Activated CD8-positive, alpha-beta memory T cell treated with anti-CD3 and anti-CD28 coated beads for 1 hour (primary cell): ENCODE measurements around the gene RPN2.
"Not testable (repeated sequence)": the region's sequence is repeated elsewhere in the genome, so short reads cannot be mapped to it uniquely, and the experiment has no call there.

Experiments used
- DNase-seq, 2 donors: peaks; one replicate each; pipeline ENCODE4 v3.0.0-alpha.2; 2020; ENCODE audit warnings: low read depth in 1 of 2; ENCODE audit errors: extremely low read depth in 1 of 2

RPN2 gene

GRCh38 chr20:37178839-37179682 lies at the start of gene RPN2, which contains the start of gene MROH8:
TSS of gene RPN2 (plus strand) at chr20:37179330. CDS start at chr20:37179357, 27 bp downstream.
TSS of gene MROH8 (minus strand) at chr20:37179548.
- peak; percentile 86 to 92 for DNase-seq

GRCh38 chr20:37131486-37131885 lies 47.6 kb upstream of the RPN2 start:
- no peak for DNase-seq

- no peak for DNase-seq
Measured at GRCh38 chr20:37133952-37134351, 45.2 kb upstream of the RPN2 start.

GRCh38 chr20:37137547-37137946 lies 41.6 kb upstream of the RPN2 start:
- no peak for DNase-seq

DNA sequence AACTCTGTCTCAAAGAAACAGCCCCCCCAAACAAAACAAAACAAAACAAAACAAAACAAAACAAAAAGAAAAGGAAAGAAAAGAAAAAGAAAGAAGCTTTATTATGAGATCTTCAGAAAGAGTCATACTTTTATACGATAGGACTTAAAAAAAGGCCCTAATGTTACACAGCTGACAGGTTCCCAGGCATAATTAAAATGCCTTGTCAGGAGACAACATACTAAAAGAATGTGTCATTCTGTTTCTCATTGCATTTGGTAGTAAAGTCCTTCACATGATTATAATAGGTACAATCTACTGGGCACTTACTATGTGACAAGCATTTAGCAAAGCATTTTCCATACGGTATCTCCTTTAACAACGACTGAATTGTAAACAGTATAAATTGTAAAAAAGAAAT lies 36.4 kb upstream of the RPN2 start:
- DNase-seq, result no peak

- no peak for DNase-seq
Measured at GRCh38 chr20:37144856-37145404, 34.2 kb upstream of the RPN2 start.

GRCh38 chr20:37147250-37147649 lies 31.9 kb upstream of the RPN2 start:
- DNase-seq, result no peak

DNA sequence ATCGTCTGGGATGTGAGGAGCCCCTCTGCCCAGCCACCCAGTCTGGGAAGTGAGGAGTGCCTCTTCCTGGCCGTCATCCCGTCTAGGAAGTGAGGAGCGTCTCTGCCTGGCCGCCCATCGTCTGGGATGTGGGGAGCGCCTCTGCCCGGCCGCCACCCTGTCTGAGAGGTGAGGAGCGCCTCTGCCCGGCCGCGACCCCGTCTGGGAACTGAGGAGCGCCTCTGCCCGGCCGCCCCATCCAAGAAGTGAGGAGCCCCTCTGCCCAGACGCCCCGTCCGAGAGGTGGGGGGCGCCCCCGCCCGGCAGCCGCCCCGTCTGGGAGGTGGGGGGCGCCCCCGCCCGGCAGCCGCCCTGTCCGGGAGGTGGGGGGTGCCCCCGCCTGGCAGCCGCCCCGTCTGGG lies 28.3 kb upstream of the RPN2 start:
- not testable (repeated sequence) for DNase-seq

- no peak for DNase-seq
Measured at GRCh38 chr20:37151529-37151928, 27.6 kb upstream of the RPN2 start.

DNA sequence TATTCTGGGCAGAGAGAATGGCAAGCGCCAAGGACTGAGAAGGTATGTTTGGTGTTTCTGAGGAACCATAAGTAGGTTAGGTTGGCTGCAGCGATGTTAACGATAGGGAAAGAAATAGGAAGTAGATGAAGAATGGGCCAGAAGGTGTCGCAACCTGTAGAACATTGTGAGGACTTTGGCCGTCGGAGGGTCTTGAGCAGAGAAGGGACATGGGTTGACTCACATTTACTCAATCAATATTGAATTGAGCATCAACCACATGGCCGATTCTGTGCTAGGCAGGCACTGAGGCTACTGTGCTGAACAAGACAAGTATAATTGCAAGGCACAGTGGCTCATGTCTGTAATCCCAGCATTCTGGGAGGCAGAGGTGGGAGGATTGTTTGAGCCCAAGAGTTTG lies 26.8 kb upstream of the RPN2 start:
- DNase-seq, result no peak

- no peak for DNase-seq
Measured at GRCh38 chr20:37154684-37155298, 24.3 kb upstream of the RPN2 start.

DNA sequence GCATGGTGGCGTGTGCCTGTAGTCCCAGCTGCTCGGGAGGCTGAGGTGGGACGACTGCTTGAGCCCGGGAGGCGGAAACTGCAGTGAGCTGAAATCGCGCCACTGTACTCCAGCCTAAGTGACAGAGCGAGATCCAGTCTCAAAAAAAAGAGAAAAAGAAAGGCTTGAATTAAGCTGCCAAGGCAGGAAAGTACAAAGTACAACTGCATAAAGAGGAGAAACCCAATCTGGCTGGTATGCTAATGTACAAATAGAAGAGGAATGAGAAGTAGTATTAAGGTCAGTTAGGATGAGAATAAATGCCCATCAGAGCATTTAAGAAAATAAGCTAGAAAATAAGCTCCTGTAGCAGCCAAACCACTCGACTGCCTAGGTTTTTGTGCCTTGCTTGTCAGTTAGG lies 23.1 kb upstream of the RPN2 start:
- no peak for DNase-seq

- no peak for DNase-seq
Measured at GRCh38 chr20:37158248-37158647, 20.9 kb upstream of the RPN2 start.

DNA sequence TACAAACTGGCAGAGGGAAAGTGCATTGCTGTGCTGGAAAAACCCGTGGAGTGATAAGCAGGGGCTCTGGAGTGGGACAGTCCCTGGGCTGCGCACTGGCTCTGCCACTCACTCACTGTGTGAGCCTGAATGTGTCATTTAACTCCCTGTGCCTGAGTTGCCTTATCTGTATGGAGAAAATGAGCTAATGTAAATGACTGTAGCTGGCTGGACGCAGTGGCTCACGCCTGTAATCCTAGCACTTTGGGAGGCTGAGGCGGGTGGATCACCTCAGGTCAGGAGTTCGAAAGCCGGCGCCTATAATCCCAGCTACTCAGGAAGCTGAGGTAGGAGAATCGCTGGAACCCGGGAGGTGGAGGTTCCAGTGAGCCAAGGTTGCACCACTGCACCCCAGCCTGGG lies 18.4 kb upstream of the RPN2 start:
- no peak for DNase-seq

DNA sequence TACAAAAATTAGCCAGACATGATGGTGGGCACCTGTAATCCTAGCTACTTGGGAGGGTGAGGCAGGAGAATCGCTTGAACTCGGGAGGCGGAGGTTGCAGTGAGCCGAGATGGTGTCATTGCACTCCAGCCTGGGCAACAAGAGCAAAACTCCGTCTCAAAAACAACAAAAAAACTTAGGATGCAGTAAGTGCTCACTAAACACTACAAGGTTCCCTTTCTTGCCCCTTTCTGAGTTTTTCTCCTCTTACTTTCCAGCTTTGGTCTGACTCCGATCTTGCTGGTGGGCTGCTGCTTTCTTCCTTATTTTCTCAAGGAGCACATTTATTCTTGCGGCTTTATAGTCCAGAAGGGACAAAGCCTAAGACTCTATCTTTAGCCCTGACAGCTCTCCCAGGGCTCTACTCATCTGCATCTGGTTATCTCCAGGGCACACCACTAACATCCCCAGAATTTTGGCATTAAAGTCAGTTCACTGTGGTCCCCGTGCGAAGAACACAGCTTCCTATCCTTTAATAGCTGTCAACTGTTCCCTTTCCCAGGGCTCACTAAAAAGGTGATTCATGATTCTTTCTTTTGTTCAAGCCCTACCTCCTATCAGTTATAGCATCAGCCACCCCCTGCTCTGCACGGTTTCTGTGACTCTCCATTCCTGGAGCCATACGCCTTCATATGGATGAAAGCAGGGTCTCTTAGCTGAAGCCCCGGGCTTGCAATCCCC lies 17.1 kb upstream of the RPN2 start:
- no peak for DNase-seq

- no peak for DNase-seq
Measured at GRCh38 chr20:37162646-37163045, 16.5 kb upstream of the RPN2 start.

DNA sequence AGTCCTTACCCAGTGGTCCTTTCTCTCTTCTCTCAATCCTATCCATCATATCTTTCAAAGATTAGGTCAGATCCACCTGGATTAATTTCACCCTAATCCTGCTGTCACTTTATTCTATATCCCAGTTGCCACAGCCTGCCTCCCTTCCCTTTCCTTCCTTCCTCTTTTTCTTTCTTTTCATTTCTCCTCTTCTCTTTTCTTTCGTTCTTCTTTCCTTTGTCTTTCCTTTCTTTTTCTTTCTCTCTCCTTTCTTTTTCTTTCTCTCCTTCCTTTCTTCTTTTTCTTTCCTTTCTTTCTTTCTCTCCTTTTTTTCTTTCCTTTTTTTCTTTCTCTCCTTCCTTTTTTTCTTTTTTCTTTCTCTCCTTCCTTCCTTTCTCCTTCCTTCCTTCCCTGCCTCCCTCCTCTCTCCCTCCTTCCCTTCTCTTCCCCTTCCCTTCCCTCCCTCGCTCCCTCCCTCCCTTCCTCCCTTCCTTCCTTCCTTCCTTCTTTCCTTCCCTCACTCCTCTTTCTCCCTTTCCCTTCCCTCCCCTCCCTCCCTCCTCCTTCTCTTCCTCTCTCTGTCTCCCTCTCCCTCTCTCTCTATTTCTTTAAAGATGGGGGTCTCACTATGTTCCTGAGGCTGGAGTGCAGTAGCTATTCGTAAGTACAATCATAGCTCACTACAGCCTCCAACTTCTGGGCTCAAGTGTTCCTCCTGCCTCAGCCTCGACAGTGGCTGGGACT lies 15.1 kb upstream of the RPN2 start:
- DNase-seq, result no peak

DNA sequence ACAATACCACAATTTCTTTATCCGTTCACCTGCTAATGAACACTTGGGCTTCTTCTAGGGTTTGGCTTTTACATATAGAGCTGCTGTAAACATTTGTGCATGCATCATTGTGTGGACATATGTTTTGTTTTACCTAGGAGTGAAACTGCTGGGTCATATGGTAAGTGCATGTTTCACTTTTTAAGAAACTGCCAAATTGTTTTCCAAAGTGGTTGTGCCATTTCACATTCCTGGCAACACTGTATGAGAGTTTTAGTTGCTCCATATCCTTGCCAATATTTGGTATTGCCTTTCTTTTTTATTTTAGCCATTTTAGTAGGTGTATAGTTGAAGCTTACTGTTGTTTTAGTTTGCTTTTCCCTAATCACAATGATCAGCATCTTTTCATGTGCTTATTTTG lies 14.1 kb upstream of the RPN2 start:
- no peak for DNase-seq

DNA sequence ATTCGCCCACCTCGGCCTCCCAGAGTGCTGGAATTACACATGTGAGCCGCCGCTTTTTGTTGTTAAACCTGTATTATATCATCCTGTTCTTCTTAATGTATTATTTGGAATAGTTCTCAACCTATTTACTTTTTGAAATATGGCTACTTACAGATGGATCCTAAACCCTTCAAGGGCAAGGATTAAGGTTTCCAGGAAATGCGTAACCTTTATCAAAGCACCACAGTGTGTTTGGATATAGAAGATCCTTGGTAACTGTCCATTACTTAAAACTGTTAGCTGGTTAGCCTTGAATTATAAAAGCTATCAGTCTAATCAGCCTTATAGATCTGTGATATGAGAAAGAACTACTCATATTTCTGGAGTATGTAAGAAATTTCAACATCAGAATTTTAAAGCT lies 12.3 kb upstream of the RPN2 start:
- DNase-seq, result no peak

DNA sequence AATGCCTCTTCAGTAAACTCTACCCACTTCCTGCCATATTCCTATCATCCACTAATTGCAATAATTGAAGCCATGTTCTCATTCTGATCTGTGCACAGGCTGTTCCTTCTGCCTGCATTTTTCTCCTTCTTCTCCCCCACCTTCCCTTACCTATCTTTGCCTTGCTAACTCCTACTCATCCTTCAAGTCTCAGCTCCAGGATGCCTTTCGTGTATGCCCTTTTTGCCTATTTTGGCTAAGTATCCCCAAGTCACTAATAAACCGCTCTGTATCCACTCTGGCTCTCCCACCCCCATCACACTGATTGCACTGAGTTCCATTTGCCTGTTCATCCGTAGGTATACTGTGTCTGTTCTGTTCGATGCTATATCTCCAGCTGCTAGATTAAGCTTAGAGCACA lies 6.3 kb upstream of the RPN2 start:
- DNase-seq, result no peak
